ENCODE data around the gene ACTN1. TPM values are rescaled to one million over a fixed set of nuclear protein-coding genes. Genes with fewer than 3 reads are reported as not detected.

ACTN1 gene
- total RNA-seq, 1 experiment from 2014 or later, result 148 TPM

DNA sequence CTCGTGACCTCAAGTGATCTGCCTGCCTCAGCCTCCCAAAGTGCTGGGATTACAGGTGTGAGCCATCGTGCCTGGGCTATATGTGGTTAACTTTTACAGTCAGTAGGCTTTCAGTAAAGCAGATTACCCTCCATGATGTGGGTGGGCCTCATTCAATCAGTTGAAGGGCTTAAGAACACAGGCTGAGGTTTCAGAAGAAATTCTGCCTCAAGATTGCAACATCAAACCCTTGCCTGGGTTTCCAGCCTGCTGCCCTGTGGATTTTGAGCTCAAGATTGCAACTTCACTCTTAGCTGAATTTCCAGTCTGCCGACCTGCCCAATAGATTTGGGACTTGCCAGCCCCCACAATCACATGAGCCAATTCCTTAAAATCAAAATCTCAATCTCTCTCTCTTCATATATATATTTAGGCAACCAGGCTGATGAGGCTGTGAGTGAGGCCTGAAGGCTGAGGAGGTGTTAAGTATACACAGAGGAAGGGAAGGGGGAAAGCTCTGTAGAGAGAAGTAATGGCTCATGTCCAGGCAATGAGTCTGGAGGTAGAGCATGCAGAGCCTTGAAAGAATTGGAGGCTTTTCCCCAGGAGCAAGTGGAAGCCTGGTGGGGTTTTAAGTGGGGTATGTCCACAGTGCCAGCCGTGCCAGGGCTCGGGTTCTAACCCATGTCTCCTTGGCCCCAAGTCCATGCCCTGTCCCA, 33.3 kb upstream of the ACTN1 start:
- Histone ChIP-seq H3K4me1 (ENCODE audit: insufficient read depth, low read length, poor library complexity, severe bottlenecking) (peaks cover 11% of the 10 kb centered on the region), H3K4me3 (ENCODE audit: low read depth, low read length, poor library complexity, severe bottlenecking) (no peak overlapping the region), H3K27me3 (replicated peaks; ENCODE audit: insufficient read depth, low read depth, low read length, poor library complexity) (no peaks in the 10 kb centered on the region), H3K36me3 (ENCODE audit: insufficient read depth, low read length, poor library complexity, severe bottlenecking) (no peaks in the 10 kb centered on the region), H3K27ac (ENCODE audit: low read depth, low read length, poor library complexity, severe bottlenecking) (no peak overlapping the region), H3K9me3 (ENCODE audit: low read depth, low read length, poor library complexity, severe bottlenecking) (no peaks in the 10 kb centered on the region)
- no TSS peak for BruUV-seq (replicated peaks)
- ChIA-PET CTCF (interaction anchor here (0.6 kb wide), 1 partner anchor 149 kb away, joined by 3 read pairs; no protein-coding TSS in a partner anchor), POLR2A (ENCODE audit: low non-redundant PET) (no interaction called here)
- intact Hi-C loops (cut with micrococcal nuclease; ENCODE audit: unreplicated experiment), result no loop called here
- TF ChIP-seq, protein P1, sequence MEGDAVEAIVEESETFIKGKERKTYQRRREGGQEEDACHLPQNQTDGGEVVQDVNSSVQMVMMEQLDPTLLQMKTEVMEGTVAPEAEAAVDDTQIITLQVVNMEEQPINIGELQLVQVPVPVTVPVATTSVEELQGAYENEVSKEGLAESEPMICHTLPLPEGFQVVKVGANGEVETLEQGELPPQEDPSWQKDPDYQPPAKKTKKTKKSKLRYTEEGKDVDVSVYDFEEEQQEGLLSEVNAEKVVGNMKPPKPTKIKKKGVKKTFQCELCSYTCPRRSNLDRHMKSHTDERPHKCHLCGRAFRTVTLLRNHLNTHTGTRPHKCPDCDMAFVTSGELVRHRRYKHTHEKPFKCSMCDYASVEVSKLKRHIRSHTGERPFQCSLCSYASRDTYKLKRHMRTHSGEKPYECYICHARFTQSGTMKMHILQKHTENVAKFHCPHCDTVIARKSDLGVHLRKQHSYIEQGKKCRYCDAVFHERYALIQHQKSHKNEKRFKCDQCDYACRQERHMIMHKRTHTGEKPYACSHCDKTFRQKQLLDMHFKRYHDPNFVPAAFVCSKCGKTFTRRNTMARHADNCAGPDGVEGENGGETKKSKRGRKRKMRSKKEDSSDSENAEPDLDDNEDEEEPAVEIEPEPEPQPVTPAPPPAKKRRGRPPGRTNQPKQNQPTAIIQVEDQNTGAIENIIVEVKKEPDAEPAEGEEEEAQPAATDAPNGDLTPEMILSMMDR (conservative IDR thresholded peaks at IDR 0.05; ENCODE audit: low read depth, low read length), result no peak
- no peak for TF ChIP-seq EZH2 (IDR thresholded peaks at IDR 0.05; ENCODE audit: borderline replicate concordance, low read depth, low read length, poor library complexity, severe bottlenecking)
- no peak for DNase-seq (ENCODE audit: low spot score)

DNA sequence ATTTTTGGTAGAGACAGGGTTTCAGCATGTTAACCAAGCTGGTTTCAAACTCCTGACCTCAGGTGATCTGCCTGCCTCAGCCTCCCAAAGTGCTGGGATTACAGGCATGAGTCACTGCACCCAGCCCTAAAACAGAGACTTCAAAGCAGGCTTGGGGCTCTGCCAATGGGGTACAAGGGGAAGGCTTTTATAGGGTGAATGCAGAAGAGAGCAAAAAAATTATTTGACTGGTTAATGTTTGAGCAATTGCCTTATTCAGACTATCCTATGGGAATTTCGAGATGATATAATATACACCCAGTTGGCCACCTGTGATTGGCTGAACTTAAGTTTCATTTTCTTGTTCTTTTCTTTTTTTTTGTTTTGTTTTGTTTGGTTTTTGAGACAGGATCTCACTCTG, 31.5 kb upstream of the ACTN1 start:
- ChIA-PET POLR2A (ENCODE audit: low non-redundant PET) (no interaction called here), CTCF (no interaction called here)
- Histone ChIP-seq H3K9me3 (ENCODE audit: low read depth, low read length, poor library complexity, severe bottlenecking) (no peaks in the 10 kb centered on the region), H3K4me3 (ENCODE audit: low read depth, low read length, poor library complexity, severe bottlenecking) (no peak overlapping the region), H3K27ac (ENCODE audit: low read depth, low read length, poor library complexity, severe bottlenecking) (no peak overlapping the region), H3K27me3 (replicated peaks; ENCODE audit: insufficient read depth, low read depth, low read length, poor library complexity) (no peaks in the 10 kb centered on the region), H3K4me1 (ENCODE audit: insufficient read depth, low read length, poor library complexity, severe bottlenecking) (peaks cover 11% of the 10 kb centered on the region), H3K36me3 (ENCODE audit: insufficient read depth, low read length, poor library complexity, severe bottlenecking) (no peaks in the 10 kb centered on the region)
- intact Hi-C loops (cut with micrococcal nuclease; ENCODE audit: unreplicated experiment), result no loop called here
- no TSS peak for BruUV-seq (replicated peaks)
- TF ChIP-seq, protein P1 (conservative IDR thresholded peaks at IDR 0.05; ENCODE audit: low read depth, low read length), result no peak
- TF ChIP-seq EZH2 (IDR thresholded peaks at IDR 0.05; ENCODE audit: borderline replicate concordance, low read depth, low read length, poor library complexity, severe bottlenecking), result no peak
- no peak for DNase-seq (ENCODE audit: low spot score)

DNA sequence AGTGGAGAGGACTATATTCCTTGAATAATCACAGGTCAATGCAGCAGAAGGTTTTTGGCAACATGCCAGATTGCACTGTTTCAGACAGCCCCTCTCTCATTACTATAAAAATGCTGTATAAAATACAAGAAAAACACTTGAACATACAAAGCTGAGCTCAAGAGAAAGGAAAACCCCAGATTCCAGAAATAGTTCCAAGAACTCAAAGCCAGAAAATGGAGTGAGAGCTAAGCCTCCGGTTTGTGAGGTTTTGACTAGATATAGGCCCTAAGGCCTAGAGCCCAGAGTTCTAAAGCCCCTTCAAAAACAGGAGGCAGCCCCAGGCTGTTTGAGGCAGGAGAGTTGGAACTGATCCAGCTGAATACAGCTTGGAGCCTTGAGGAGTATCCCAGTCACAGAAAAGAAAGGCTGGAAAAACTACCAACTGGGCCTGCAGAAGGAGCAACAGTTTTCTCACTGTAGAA, 29.4 kb upstream of the ACTN1 start:
- Histone ChIP-seq H3K9me3 (ENCODE audit: low read depth, low read length, poor library complexity, severe bottlenecking) (no peaks in the 10 kb centered on the region), H3K4me1 (ENCODE audit: insufficient read depth, low read length, poor library complexity, severe bottlenecking) (peaks cover 6% of the 10 kb centered on the region), H3K27ac (ENCODE audit: low read depth, low read length, poor library complexity, severe bottlenecking) (no peak overlapping the region), H3K36me3 (ENCODE audit: insufficient read depth, low read length, poor library complexity, severe bottlenecking) (no peaks in the 10 kb centered on the region), H3K4me3 (ENCODE audit: low read depth, low read length, poor library complexity, severe bottlenecking) (no peak overlapping the region), H3K27me3 (replicated peaks; ENCODE audit: insufficient read depth, low read depth, low read length, poor library complexity) (no peaks in the 10 kb centered on the region)
- intact Hi-C loops (cut with micrococcal nuclease; ENCODE audit: unreplicated experiment), result no loop called here
- TF ChIP-seq EZH2 (IDR thresholded peaks at IDR 0.05; ENCODE audit: borderline replicate concordance, low read depth, low read length, poor library complexity, severe bottlenecking), result no peak
- TF ChIP-seq, protein P1 (conservative IDR thresholded peaks at IDR 0.05; ENCODE audit: low read depth, low read length), result no peak
- no TSS peak for BruUV-seq (replicated peaks)
- ChIA-PET POLR2A (ENCODE audit: low non-redundant PET) (no interaction called here), CTCF (no interaction called here)
- DNase-seq (ENCODE audit: low spot score), result peak; percentile 19
